GOT3 (cell line): Measurements from ENCODE around the gene DCAF10.
A peak's percentile ranks its signal among the peaks of the same experiment; 100 is the strongest.
"Not testable (repeated sequence)": the region's sequence is repeated elsewhere in the genome, so short reads cannot be mapped to it uniquely, and the experiment has no call there.

Experiments
- DNase-seq: peaks from one replicate; lab custom pipeline; 2025; ENCODE audit warnings: mixed read lengths; lab: John Stamatoyannopoulos, UW

The DCAF10 gene

GRCh38 chr9:37800631-37801286 is at the start of gene DCAF10:
DCAF10 (plus strand) TSS chr9:37800797; CDS start chr9:37800867, 70 bp downstream.
- DNase-seq = peak; percentile 48

GRCh38 chr9:37751186-37751585 is 49.4 kb upstream of the DCAF10 start:
- no peak for DNase-seq

GRCh38 chr9:37751704-37752103 is 48.9 kb upstream of the DCAF10 start:
- not testable (repeated sequence) for DNase-seq

GRCh38 chr9:37752112-37752511 is 48.5 kb upstream of the DCAF10 start:
- not testable (repeated sequence) for DNase-seq

- DNase-seq = no peak
Observed at GRCh38 chr9:37752642-37753488, 47.7 kb upstream of the DCAF10 start.

GRCh38 chr9:37753489-37754190 is 47.0 kb upstream of the DCAF10 start, which contains the start of gene TRMT10B:
TRMT10B (plus strand) TSS chr9:37753805; CDS start chr9:37761932, 8,127 bp downstream.
- DNase-seq = no peak

GRCh38 chr9:37758747-37759146 is 41.9 kb upstream of the DCAF10 start:
- DNase-seq = no peak

- DNase-seq = no peak
Observed at GRCh38 chr9:37760416-37761161, 40.0 kb upstream of the DCAF10 start.

- DNase-seq = no peak
Observed at GRCh38 chr9:37761511-37761910, 39.1 kb upstream of the DCAF10 start.

GRCh38 chr9:37765263-37765662 is 35.3 kb upstream of the DCAF10 start:
- not testable (repeated sequence) for DNase-seq

GRCh38 chr9:37769306-37769705 is 31.3 kb upstream of the DCAF10 start:
- no peak for DNase-seq

GRCh38 chr9:37769995-37770394 is 30.6 kb upstream of the DCAF10 start:
- DNase-seq = no peak

GRCh38 chr9:37775216-37775919 is 25.2 kb upstream of the DCAF10 start:
- no peak for DNase-seq

GRCh38 chr9:37776328-37776727 is 24.3 kb upstream of the DCAF10 start:
- DNase-seq = no peak

- no peak for DNase-seq
Observed at GRCh38 chr9:37778534-37778933, 22.1 kb upstream of the DCAF10 start.

GRCh38 chr9:37784291-37784615 is 16.3 kb upstream of the DCAF10 start:
- DNase-seq = no peak

GRCh38 chr9:37784616-37785483 is 15.7 kb upstream of the DCAF10 start, which contains the start of gene EXOSC3:
EXOSC3 (minus strand) TSS chr9:37785064; CDS start chr9:37785044, 20 bp downstream.
- peak; percentile 24 for DNase-seq

- DNase-seq = no peak
Observed at GRCh38 chr9:37787059-37787458, 13.5 kb upstream of the DCAF10 start.

GRCh38 chr9:37788332-37788731 is 12.3 kb upstream of the DCAF10 start:
- no peak for DNase-seq

- DNase-seq = no peak
Observed at GRCh38 chr9:37790096-37790495, 10.5 kb upstream of the DCAF10 start.
